Gastrocnemius medialis (tissue), 4 donors: ENCODE results near the gene IFNW1. TPM values are rescaled to one million over a fixed set of nuclear protein-coding genes. Genes with fewer than 3 reads are reported as not detected.
"Not testable (repeated sequence)": the region's sequence is repeated elsewhere in the genome, so short reads cannot be mapped to it uniquely, and the experiment has no call there.

Source experiments
- ATAC-seq, 2 donors: fragments of 150-250 bp; one replicate each; pipeline ENCODE4 v1.9.1; 2016
- DNase-seq, 2 donors: peaks; one replicate each; pipeline ENCODE4 v3.0.0-alpha.2; 2019
- H3K27ac ChIP-seq, 4 donors: fragments of 200-600 bp; sonication (generic); 1 replicate in 1 of 4; 2 replicates in 3 of 4; pipeline ENCODE4 v1.5.1; 2016 to 2018; ENCODE audit warnings: mild to moderate bottlenecking in 2 of 4, moderate library complexity in 1 of 4
- H3K27me3 ChIP-seq, 3 donors: fragments of 200-600 bp; sonication (generic) in 2 of 3; 1 replicate in 1 of 3; 2 replicates in 2 of 3; pipeline versions ENCODE4 v1.5.1 to v1.6.0; 2016 to 2019; ENCODE audit warnings: mild to moderate bottlenecking in 1 of 3, moderate library complexity in 1 of 3
- H3K36me3 ChIP-seq, 2 donors: fragments of 200-600 bp; sonication (generic) in 1 of 2; one replicate each; pipeline ENCODE4 v1.5.1; 2017 to 2018
- H3K4me1 ChIP-seq, 2 donors: fragments of 200-600 bp; sonication (generic) in 1 of 2; one replicate each; pipeline ENCODE4 v1.5.1; 2016 to 2017; ENCODE audit warnings: mild to moderate bottlenecking in 2 of 2
- H3K4me3 ChIP-seq, 4 donors: fragments of 200-600 bp; sonication (generic) in 3 of 4; 1 replicate in 1 of 4; 2 replicates in 3 of 4; pipeline ENCODE4 v1.5.1; 2016 to 2019; ENCODE audit warnings: mild to moderate bottlenecking in 2 of 4
- H3K9me3 ChIP-seq, 3 donors: fragments of 200-600 bp; sonication (generic) in 2 of 3; 1 replicate in 1 of 3; 2 replicates in 2 of 3; pipeline ENCODE4 v1.5.1; 2016 to 2019
- POLR2A ChIP-seq, 2 donors: fragments of 450-650 bp; IDR thresholded peaks; one replicate each; pipeline ENCODE4 v1.6.1; 2017; ENCODE audit warnings: antibody characterized with exemption in 2 of 2, mild to moderate bottlenecking in 2 of 2, moderate library complexity in 2 of 2
- in situ Hi-C, 4 donors: fragments of 200-750 bp; cut with MboI; loops; one replicate each; pipeline versions ENCODE4 v1.15.0 to v1.8.0; 2017; ENCODE audit warnings: low sequenced_read_pairs in 4 of 4
- intact Hi-C: fragments of 100-400 bp; cut with DNase I; formaldehyde crosslinking; loops from one replicate; pipeline ENCODE4 v1.15.1; 2023; ENCODE audit warnings: low total_unique reads
- total RNA-seq, 4 donors: library from RNA; depleted of rRNA; stranded (reverse); fragments of >200 nt; gene quantifications; one replicate each; pipeline versions ENCODE4 v1.1.0 to v1.2.3, GENCODE V29; 2016
- TF ChIP-seq, protein P1 (sequence below), 5 experiments: fragments of 450-650 bp in 3 of 5; fragments of 200-600 bp in 2 of 5; sonication (generic) in 2 of 5; IDR thresholded peaks in 4 of 5; conservative IDR thresholded peaks in 1 of 5; 1 replicate in 4 of 5; 2 replicates in 1 of 5; pipeline ENCODE4 v1.5.1; 2016 to 2019; ENCODE audit warnings: antibody characterized with exemption in 5 of 5, mild to moderate bottlenecking in 3 of 5, moderate library complexity in 3 of 5

The IFNW1 gene
- total RNA-seq, 4 donors from 2014 or later: not detected

DNA sequence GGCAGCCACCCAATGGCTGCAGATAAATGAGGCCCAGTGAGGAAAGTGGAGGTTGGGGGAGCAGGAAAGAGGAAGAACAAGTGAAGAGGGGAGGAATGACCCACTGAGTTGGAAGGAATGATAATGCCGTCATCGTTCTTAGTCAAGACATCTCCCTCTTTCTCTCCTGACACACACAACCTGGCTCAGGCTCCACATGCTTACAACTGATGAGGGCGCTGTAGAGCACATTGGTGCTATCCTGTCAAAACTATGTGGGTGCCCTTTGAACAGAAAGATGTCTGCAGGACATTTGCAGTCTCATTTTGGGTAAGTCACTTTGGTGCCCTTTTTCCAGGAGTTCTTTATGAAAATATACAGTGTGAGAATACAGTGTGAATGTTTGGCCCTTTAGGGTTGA lies 5.9 kb downstream of the IFNW1 start:
- intact Hi-C loops (no loop called here), in situ Hi-C loops (no loop called here)
- TF ChIP-seq, protein P1, sequence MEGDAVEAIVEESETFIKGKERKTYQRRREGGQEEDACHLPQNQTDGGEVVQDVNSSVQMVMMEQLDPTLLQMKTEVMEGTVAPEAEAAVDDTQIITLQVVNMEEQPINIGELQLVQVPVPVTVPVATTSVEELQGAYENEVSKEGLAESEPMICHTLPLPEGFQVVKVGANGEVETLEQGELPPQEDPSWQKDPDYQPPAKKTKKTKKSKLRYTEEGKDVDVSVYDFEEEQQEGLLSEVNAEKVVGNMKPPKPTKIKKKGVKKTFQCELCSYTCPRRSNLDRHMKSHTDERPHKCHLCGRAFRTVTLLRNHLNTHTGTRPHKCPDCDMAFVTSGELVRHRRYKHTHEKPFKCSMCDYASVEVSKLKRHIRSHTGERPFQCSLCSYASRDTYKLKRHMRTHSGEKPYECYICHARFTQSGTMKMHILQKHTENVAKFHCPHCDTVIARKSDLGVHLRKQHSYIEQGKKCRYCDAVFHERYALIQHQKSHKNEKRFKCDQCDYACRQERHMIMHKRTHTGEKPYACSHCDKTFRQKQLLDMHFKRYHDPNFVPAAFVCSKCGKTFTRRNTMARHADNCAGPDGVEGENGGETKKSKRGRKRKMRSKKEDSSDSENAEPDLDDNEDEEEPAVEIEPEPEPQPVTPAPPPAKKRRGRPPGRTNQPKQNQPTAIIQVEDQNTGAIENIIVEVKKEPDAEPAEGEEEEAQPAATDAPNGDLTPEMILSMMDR (IDR thresholded peaks at IDR 0.05 in 4 of 5, conservative IDR thresholded peaks at IDR 0.05 in 1 of 5): no peak
- no peak for TF ChIP-seq POLR2A (IDR thresholded peaks at IDR 0.05)
- Histone ChIP-seq H3K27me3 (no peaks in the 10 kb centered on the region), H3K4me1 (no peaks in the 10 kb centered on the region), H3K36me3 (no peaks in the 10 kb centered on the region), H3K27ac (no peak overlapping the region), H3K4me3 (no peak overlapping the region), H3K9me3 (no peaks in the 10 kb centered on the region)
- ATAC-seq (no peak), DNase-seq (no peak)

DNA sequence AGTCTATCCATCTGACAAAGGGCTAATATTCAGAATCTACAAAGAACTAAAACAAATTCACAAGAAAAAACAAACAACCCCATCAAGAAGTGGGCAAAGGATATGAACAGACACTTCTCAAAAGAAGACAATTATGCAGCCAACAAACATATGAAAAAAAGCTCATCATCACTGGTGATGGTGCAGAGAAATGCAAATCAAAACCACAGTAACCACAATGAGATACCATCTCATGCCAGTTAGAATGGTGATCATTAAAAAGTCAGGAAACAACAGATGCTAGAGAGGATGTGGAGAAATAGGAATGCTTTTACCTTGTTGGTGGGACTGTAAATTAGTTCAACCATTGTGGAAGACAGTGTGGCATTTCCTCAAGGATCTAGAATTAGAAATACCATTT lies 13.4 kb downstream of the IFNW1 start:
- H3K36me3 ChIP-seq, H3K27ac ChIP-seq, intact Hi-C loops, H3K4me3 ChIP-seq, ATAC-seq, in situ Hi-C loops, H3K9me3 ChIP-seq, DNase-seq, H3K4me1 ChIP-seq, H3K27me3 ChIP-seq: not testable (repeated sequence)

- in situ Hi-C loops (loop anchor here in 3 of 4 donors (25.0 kb wide), 3 partner anchors 234 to 1634 kb away; no protein-coding TSS in a partner anchor), intact Hi-C loops (no loop called here)
- Histone ChIP-seq H3K4me1 (no peaks in the 10 kb centered on the region), H3K4me3 (no peak overlapping the region), H3K27me3 (no peaks in the 10 kb centered on the region), H3K9me3 (no peaks in the 10 kb centered on the region), H3K36me3 (no peaks in the 10 kb centered on the region), H3K27ac (no peak overlapping the region)
- no peak for TF ChIP-seq POLR2A (IDR thresholded peaks at IDR 0.05)
- TF ChIP-seq, protein P1 (IDR thresholded peaks at IDR 0.05 in 4 of 5, conservative IDR thresholded peaks at IDR 0.05 in 1 of 5): no peak
- ATAC-seq (no peak), DNase-seq (no peak)
Observed at GRCh38 chr9:21121595-21122251, 19.9 kb downstream of the IFNW1 start.

GRCh38 chr9:21121079-21121478 lies 20.6 kb downstream of the IFNW1 start:
- H3K36me3 ChIP-seq: no peaks in the 10 kb centered on the region
- H3K9me3 ChIP-seq: no peaks in the 10 kb centered on the region
- no peak overlapping the region for H3K27ac ChIP-seq
- no peaks in the 10 kb centered on the region for H3K27me3 ChIP-seq
- DNase-seq (no peak), ATAC-seq (no peak)
- TF ChIP-seq, protein P1 (IDR thresholded peaks at IDR 0.05 in 4 of 5, conservative IDR thresholded peaks at IDR 0.05 in 1 of 5): no peak
- no peak for TF ChIP-seq POLR2A (IDR thresholded peaks at IDR 0.05)
- in situ Hi-C loops: loop anchor here in 3 of 4 donors (25.0 kb wide), 3 partner anchors 234 to 1634 kb away; no protein-coding TSS in a partner anchor
- H3K4me1 ChIP-seq: no peaks in the 10 kb centered on the region
- intact Hi-C loops: no loop called here
- H3K4me3 ChIP-seq: no peak overlapping the region

DNA sequence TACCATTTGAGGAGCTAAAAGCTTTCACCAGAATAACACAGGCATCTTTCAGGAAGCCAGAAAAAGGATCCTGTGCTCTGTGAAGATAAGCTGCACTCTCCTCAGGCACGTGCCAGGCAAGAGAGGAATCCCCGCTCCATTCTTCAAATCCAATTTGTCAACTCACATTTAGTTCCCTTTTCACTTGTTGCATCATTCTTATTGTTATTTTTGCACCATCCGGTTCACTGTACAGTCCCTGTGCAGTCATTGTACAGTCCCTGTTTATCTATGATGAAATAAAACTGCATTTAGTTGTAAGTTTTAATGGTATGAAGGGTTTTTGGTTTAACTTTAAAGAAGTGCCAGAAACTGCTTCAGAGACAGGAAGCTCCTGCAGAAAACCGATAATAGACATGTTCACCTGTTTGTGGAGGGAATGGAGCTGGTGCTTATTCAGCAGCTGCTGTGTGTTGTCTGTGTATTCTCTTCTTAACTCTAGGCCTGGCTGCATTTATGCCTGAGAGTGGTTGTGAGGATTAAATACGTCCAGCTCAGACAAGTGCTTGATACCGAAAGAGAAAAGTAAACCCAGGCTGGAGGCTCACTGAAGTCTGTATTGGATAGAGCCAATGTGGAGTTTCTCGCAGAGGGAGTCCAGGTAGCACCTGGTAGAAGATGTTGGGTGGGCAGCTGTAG lies 22.4 kb downstream of the IFNW1 start:
- Histone ChIP-seq H3K4me1 (no peaks in the 10 kb centered on the region), H3K36me3 (no peaks in the 10 kb centered on the region), H3K27me3 (no peaks in the 10 kb centered on the region), H3K4me3 (no peak overlapping the region), H3K9me3 (no peaks in the 10 kb centered on the region), H3K27ac (no peak overlapping the region)
- TF ChIP-seq, protein P1 (IDR thresholded peaks at IDR 0.05 in 4 of 5, conservative IDR thresholded peaks at IDR 0.05 in 1 of 5): no peak
- no peak for TF ChIP-seq POLR2A (IDR thresholded peaks at IDR 0.05)
- ATAC-seq: no peak
- in situ Hi-C loops (loop anchor here (10.0 to 25.0 kb wide), 5 partner anchors 232 to 1632 kb away; no protein-coding TSS in a partner anchor), intact Hi-C loops (no loop called here)
- no peak for DNase-seq
